A549 (cell line): ENCODE results near the gene MAPK11. TPM values are rescaled to one million over a fixed set of nuclear protein-coding genes. Genes with fewer than 3 reads are reported as not detected.
A peak's percentile ranks its signal among the peaks of the same experiment; 100 is the strongest.

Experiments
- ATAC-seq, 2 experiments: fragments of 200-7000 bp in 1 of 2; fragments of >200 bp in 1 of 2; cut with Nextera tagmentation in 1 of 2; cut with Tn5 transposase in 1 of 2; 3 replicates each; pipeline versions ENCODE4 v1.8.0 to v1.9.1; 2018 to 2020; ENCODE audit warnings: mild to moderate bottlenecking in 1 of 2, moderate library complexity in 1 of 2
- CTCF ChIA-PET: fragments of 300-600 bp; sonication (Branson Sonifier 250); formaldehyde crosslinking; extraction: SDS; loops from one replicate; lab custom pipeline; 2021; ENCODE audit warnings: antibody characterized with exemption, inconsistent platforms; lab: Yijun Ruan, JAX
- POLR2A ChIA-PET: fragments of 350-600 bp; formaldehyde crosslinking; extraction: SDS; loops from one replicate; lab custom pipeline; 2021; ENCODE audit warnings: antibody characterized with exemption, inconsistent platforms; lab: Yijun Ruan, JAX
- DNase-seq, 2 experiments: peaks; one replicate each; pipeline versions ENCODE4 v3.0.0 to v3.0.0-alpha.2; 2011 to 2016; ENCODE audit warnings: low read depth in 1 of 2, low spot score in 1 of 2
- FAIRE-seq: peaks from 2 replicates; lab custom pipeline; 2011; peaks lifted over from hg19 to GRCh38; lab: Jason Lieb, UNC
- H3K27ac ChIP-seq, 2 experiments: fragments of >200 bp; sonication (Bioruptor Twin); formaldehyde crosslinking; 3 replicates each; pipeline ENCODE4 v1.5.1; 2016 to 2017
- H3K4me1 ChIP-seq: fragments of >200 bp; sonication (Bioruptor Twin); formaldehyde crosslinking; 3 replicates; pipeline ENCODE4 v1.6.1; 2016
- H3K4me2 ChIP-seq: fragments of >200 bp; sonication (Bioruptor Twin); formaldehyde crosslinking; 3 replicates; pipeline ENCODE4 v1.6.1; 2016
- H3K4me3 ChIP-seq: fragments of >200 bp; sonication (Bioruptor Twin); formaldehyde crosslinking; 3 replicates; pipeline ENCODE4 v1.5.1; 2016
- H3K9me3 ChIP-seq: fragments of >200 bp; sonication (Bioruptor Twin); formaldehyde crosslinking; 3 replicates; pipeline ENCODE4 v1.6.1; 2016
- CBX2 ChIP-seq: fragments of 200-600 bp; sonication (generic); IDR thresholded peaks from 2 replicates; pipeline ENCODE4 v1.6.1; 2016; ENCODE audit warnings: low read depth, mild to moderate bottlenecking, borderline replicate concordance
- CBX8 ChIP-seq: fragments of 200-600 bp; sonication (generic); IDR thresholded peaks from 2 replicates; pipeline ENCODE4 v1.6.1; 2016
- EHF ChIP-seq: fragments of 250-450 bp; sonication (Bioruptor Pico); IDR thresholded peaks from 2 replicates; pipeline ENCODE4 v1.5.0; 2020; ENCODE audit warnings: mild to moderate bottlenecking
- EHMT2 ChIP-seq: fragments of 200-600 bp; sonication (generic); IDR thresholded peaks from 2 replicates; pipeline ENCODE4 v1.6.1; 2016; ENCODE audit warnings: antibody characterized with exemption, low read depth, mild to moderate bottlenecking, moderate library complexity
- ESRRA ChIP-seq: fragments of 150-350 bp; IDR thresholded peaks from 2 replicates; pipeline ENCODE4 v1.6.1; 2014; ENCODE audit warnings: mild to moderate bottlenecking, low read length, borderline replicate concordance
- FOSB ChIP-seq: fragments of 250-450 bp; sonication (Bioruptor Pico); IDR thresholded peaks from 2 replicates; pipeline ENCODE4 v1.5.0; 2020; ENCODE audit warnings: mild to moderate bottlenecking, moderate library complexity
- FOSL2 ChIP-seq, 2 experiments: fragments of 450-650 bp in 1 of 2; fragments of >200 bp in 1 of 2; sonication (Bioruptor Twin) in 1 of 2; formaldehyde crosslinking; IDR thresholded peaks; 2 replicates each; pipeline versions ENCODE4 v1.5.0 to v1.6.1; 2016 to 2020; ENCODE audit warnings: mild to moderate bottlenecking in 1 of 2, moderate library complexity in 1 of 2
- GATA3 ChIP-seq: IDR thresholded peaks from 2 replicates; pipeline ENCODE4 v1.6.1; 2012; ENCODE audit warnings: borderline replicate concordance
- HDAC2 ChIP-seq: fragments of 200-600 bp; sonication (generic); IDR thresholded peaks from 2 replicates; pipeline ENCODE4 v1.6.1; 2016
- HOXA7 ChIP-seq: fragments of 250-450 bp; sonication (Bioruptor Pico); IDR thresholded peaks from 2 replicates; pipeline ENCODE4 v1.5.0; 2020; ENCODE audit warnings: mild to moderate bottlenecking, moderate library complexity
- HOXB13 ChIP-seq: fragments of 250-450 bp; sonication (Bioruptor Pico); IDR thresholded peaks from 2 replicates; pipeline ENCODE4 v1.5.0; 2020; ENCODE audit warnings: low read depth, mild to moderate bottlenecking, moderate library complexity
- HOXB5 ChIP-seq: fragments of 250-450 bp; sonication (Bioruptor Pico); IDR thresholded peaks from 2 replicates; pipeline ENCODE4 v1.5.0; 2020; ENCODE audit warnings: mild to moderate bottlenecking, moderate library complexity
- JUN ChIP-seq, 2 experiments: fragments of >200 bp; sonication (Bioruptor Twin); formaldehyde crosslinking; IDR thresholded peaks; 2 replicates in 1 of 2; 3 replicates in 1 of 2; pipeline ENCODE4 v1.6.1; 2016 to 2017
- KDM5A ChIP-seq: fragments of 200-600 bp; sonication (generic); IDR thresholded peaks from 2 replicates; pipeline ENCODE4 v1.6.1; 2016; ENCODE audit warnings: antibody characterized with exemption, mild to moderate bottlenecking
- MAFK ChIP-seq: fragments of 450-650 bp; IDR thresholded peaks from 2 replicates; pipeline ENCODE4 v1.6.1; 2014; ENCODE audit not compliant: partially characterized antibody
- MAZ ChIP-seq: fragments of 150-350 bp; IDR thresholded peaks from 2 replicates; pipeline ENCODE4 v1.6.1; 2014; ENCODE audit warnings: antibody characterized with exemption, low read depth, low read length, borderline replicate concordance
- MYC ChIP-seq: IDR thresholded peaks from 2 replicates; pipeline ENCODE4 v1.6.1; 2012; ENCODE audit warnings: mild to moderate bottlenecking, inconsistent platforms, low read length, improper control_type of control experiment, borderline replicate concordance
- NFE2L2 ChIP-seq: fragments of 150-350 bp; conservative IDR thresholded peaks from 2 replicates; pipeline ENCODE4 v1.6.1; 2014; ENCODE audit warnings: low read length
- NPAS2 ChIP-seq: fragments of 250-450 bp; sonication (Bioruptor Pico); IDR thresholded peaks from 2 replicates; pipeline ENCODE4 v1.8.0; 2022; ENCODE audit warnings: mild to moderate bottlenecking, moderate library complexity, borderline replicate concordance
- NR3C1 ChIP-seq: fragments of >200 bp; sonication (Bioruptor Twin); formaldehyde crosslinking; IDR thresholded peaks from 3 replicates; pipeline ENCODE4 v1.6.1; 2017
- PHF8 ChIP-seq: fragments of 200-600 bp; sonication (generic); IDR thresholded peaks from 2 replicates; pipeline ENCODE4 v1.6.1; 2016; ENCODE audit warnings: low read depth, mild to moderate bottlenecking, antibody characterized with exemption, moderate library complexity, borderline replicate concordance
- POLR2A ChIP-seq: IDR thresholded peaks from 2 replicates; pipeline ENCODE4 v1.6.1; 2012; ENCODE audit warnings: mild to moderate bottlenecking, low read length
- RCOR1 ChIP-seq: fragments of 150-350 bp; IDR thresholded peaks from 2 replicates; pipeline ENCODE4 v1.6.1; 2014; ENCODE audit warnings: antibody characterized with exemption, low read length, low read depth
- RFX5 ChIP-seq: fragments of 450-650 bp; IDR thresholded peaks from 2 replicates; pipeline ENCODE4 v1.7.1; 2014; ENCODE audit warnings: antibody characterized with exemption, mild to moderate bottlenecking, moderate library complexity
- SMC3 ChIP-seq: fragments of >200 bp; sonication (Bioruptor Twin); formaldehyde crosslinking; IDR thresholded peaks from 3 replicates; pipeline ENCODE4 v1.6.1; 2018; ENCODE audit warnings: inconsistent platforms
- ZC3H11A ChIP-seq: fragments of 450-650 bp; IDR thresholded peaks from 2 replicates; pipeline ENCODE4 v1.6.1; 2014; ENCODE audit warnings: antibody characterized with exemption, mild to moderate bottlenecking
- ZFP36 ChIP-seq: fragments of 450-650 bp; IDR thresholded peaks from 2 replicates; pipeline ENCODE4 v1.6.1; 2014; ENCODE audit warnings: borderline replicate concordance; ENCODE audit not compliant: partially characterized antibody
- ZNF302 ChIP-seq: fragments of 250-450 bp; sonication (Bioruptor Pico); IDR thresholded peaks from 2 replicates; pipeline ENCODE4 v1.9.0; 2021; ENCODE audit warnings: inconsistent platforms, mild to moderate bottlenecking, moderate library complexity
- ZSCAN20 ChIP-seq: fragments of 250-450 bp; sonication (Bioruptor Pico); IDR thresholded peaks from 2 replicates; pipeline ENCODE4 v1.8.0; 2022; ENCODE audit warnings: mild to moderate bottlenecking, moderate library complexity
- WGBS: methylation state at CpG from one replicate; pipeline ENCODE4 v1.1.6; 2017; ENCODE audit errors: missing lambda C conversion rate; 5-methylcytosine and 5-hydroxymethylcytosine counted together
- polyA plus RNA-seq, 4 experiments: library from polyadenylated mRNA; depleted of rRNA in 3 of 4; stranded (reverse); fragments of >200 nt; fragmentation: RNase III in 1 of 4; extraction: RNeasy Plus Mini Kit Qiagen cat#74134 plus additional on column Dnase treatment in 1 of 4; gene quantifications; 2 replicates in 3 of 4; 3 replicates in 1 of 4; pipeline ENCODE4 v1.2.3, GENCODE V29; 2011 to 2017
- TF ChIP-seq, protein P1 (sequence below): fragments of 250-450 bp; sonication (Bioruptor Pico); IDR thresholded peaks from 2 replicates; pipeline ENCODE4 v1.5.0; 2021; ENCODE audit warnings: mild to moderate bottlenecking, moderate library complexity, borderline replicate concordance
- TF ChIP-seq, protein P2 (sequence below): fragments of 450-650 bp; IDR thresholded peaks from 2 replicates; pipeline ENCODE4 v1.6.1; 2014; ENCODE audit warnings: antibody characterized with exemption
- TF ChIP-seq, protein P3 (sequence below): IDR thresholded peaks from 2 replicates; pipeline ENCODE4 v1.6.1; 2012
- TF ChIP-seq, protein P4 (sequence below): fragments of >200 bp; sonication (Bioruptor Twin); formaldehyde crosslinking; IDR thresholded peaks from 3 replicates; pipeline ENCODE4 v1.6.1; 2016
- TF ChIP-seq, protein P5 (sequence below): fragments of 150-350 bp; IDR thresholded peaks from 2 replicates; pipeline ENCODE4 v1.6.1; 2014; ENCODE audit warnings: low read depth, mild to moderate bottlenecking, low read length

The MAPK11 gene
- polyA plus RNA-seq, 2 of the 4 experiments (the other 2 are of a cell fraction), result 1.6 to 5.5 TPM

DNA sequence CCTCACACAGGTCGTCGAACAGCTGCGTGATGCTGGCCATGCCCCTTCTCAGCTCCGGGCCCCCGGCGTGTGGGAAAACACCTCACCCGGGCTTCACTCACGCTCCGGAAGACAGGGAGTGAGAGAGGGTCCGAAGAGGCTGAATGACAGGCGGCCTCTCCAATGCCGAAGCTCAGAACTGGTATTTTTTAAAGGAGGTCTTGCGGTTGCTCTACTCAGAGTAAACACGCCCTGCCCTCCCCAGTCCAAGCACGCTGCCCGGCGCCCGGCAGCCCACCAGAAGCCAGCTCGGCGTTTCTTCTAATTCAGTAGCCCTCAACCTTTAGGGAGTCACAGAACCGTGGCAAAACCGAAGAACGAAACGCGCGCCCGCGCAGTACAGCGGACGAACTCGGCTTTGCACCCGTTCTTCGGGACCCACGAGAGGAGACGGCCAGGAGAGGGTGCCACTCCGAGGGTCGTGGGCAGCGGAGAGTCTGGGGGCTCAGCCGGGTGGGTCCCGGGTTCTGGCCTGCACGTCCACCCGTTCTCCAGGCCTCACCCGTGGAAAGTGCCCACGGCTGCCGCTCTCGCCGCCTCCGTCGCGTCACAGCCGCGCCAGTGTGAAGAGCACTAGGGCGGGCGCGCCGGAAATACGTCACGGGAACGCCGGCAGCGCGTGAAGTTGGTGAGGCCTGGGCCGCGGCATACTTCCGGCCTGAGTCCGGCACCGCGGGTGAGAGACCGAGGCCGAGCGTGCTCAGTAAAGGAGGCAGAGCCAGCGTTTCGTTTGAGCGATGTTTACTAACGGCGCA, 25.6 kb downstream of the MAPK11 start, which contains the start of gene TUBGCP6 (continued):
- TF ChIP-seq, protein P1, sequence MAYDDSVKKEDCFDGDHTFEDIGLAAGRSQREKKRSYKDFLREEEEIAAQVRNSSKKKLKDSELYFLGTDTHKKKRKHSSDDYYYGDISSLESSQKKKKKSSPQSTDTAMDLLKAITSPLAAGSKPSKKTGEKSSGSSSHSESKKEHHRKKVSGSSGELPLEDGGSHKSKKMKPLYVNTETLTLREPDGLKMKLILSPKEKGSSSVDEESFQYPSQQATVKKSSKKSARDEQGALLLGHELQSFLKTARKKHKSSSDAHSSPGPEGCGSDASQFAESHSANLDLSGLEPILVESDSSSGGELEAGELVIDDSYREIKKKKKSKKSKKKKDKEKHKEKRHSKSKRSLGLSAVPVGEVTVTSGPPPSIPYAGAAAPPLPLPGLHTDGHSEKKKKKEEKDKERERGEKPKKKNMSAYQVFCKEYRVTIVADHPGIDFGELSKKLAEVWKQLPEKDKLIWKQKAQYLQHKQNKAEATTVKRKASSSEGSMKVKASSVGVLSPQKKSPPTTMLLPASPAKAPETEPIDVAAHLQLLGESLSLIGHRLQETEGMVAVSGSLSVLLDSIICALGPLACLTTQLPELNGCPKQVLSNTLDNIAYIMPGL (CRISPR knock-in tag), result no peak
- TF ChIP-seq MAFK, result no peak
- TF ChIP-seq HOXB13, result no peak
- TF ChIP-seq, protein P2, sequence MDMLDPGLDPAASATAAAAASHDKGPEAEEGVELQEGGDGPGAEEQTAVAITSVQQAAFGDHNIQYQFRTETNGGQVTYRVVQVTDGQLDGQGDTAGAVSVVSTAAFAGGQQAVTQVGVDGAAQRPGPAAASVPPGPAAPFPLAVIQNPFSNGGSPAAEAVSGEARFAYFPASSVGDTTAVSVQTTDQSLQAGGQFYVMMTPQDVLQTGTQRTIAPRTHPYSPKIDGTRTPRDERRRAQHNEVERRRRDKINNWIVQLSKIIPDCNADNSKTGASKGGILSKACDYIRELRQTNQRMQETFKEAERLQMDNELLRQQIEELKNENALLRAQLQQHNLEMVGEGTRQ, result 0 out of 2 replicates have a peak, but pooled peaks have one; percentile 5
- TF ChIP-seq KDM5A, result peak; percentile 66
- no peak for TF ChIP-seq HOXA7 (CRISPR knock-in tag)
- TF ChIP-seq NFE2L2, result no peak
- no peak for TF ChIP-seq CBX8
- TF ChIP-seq CBX2, result no peak
- no peak for TF ChIP-seq ZNF302 (CRISPR knock-in tag)
- TF ChIP-seq ZSCAN20 (CRISPR knock-in tag), result no peak
- TF ChIP-seq HOXB5, result no peak
- no peak for TF ChIP-seq FOSL2 (IDR thresholded peaks at IDR 0.05)
- TF ChIP-seq FOSL2 (CRISPR knock-in tag; IDR thresholded peaks at IDR 0.05), result no peak
- TF ChIP-seq ESRRA, result no peak
- no peak for TF ChIP-seq NPAS2 (CRISPR knock-in tag)
- TF ChIP-seq ZC3H11A, result no peak
- TF ChIP-seq HDAC2, result no peak
- no peak for TF ChIP-seq RCOR1
- TF ChIP-seq PHF8, result peak; percentile 34; the same call in 1 of the 2 replicates
- no peak for TF ChIP-seq EHF (CRISPR knock-in tag)
- TF ChIP-seq POLR2A, result peak; percentile 56
- no peak for TF ChIP-seq ZFP36
- TF ChIP-seq NR3C1, result no peak
- TF ChIP-seq, protein P3, sequence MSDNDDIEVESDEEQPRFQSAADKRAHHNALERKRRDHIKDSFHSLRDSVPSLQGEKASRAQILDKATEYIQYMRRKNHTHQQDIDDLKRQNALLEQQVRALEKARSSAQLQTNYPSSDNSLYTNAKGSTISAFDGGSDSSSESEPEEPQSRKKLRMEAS, result peak; percentile 93

DNA sequence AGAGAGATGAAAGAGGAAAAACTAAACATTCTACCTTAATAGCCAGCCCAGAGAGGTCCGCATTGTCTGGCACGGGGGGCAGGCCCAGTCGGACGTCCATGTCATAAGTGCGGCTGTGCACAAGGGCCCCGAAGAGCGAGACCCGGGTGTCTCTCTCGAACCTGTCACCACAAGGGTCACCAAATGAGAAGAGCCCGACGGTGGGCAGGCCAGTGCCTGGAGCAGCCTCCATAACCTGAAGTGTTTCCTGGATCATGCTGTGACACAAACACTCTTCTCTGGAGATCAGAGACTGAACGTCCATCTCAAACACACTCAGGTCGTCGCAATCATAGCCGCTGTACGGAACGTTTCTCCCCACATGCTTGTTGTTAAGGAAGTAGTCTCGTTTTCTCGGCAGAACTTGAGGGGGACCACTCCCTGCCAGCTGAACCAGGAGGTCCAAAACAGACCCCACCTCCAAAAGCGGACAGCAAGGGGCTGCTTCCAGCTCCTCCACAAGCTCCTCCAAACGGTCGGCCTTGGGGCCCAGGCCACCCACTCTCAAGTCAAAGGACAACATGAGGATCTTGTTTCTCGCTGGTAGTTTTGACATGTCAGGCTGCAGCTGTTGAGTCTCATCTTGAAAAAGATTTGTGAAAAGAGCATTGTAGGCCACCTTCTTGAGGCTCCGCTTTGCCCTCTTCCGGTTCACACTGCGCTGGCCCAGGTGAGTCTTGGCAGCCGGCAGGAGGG, 26.3 kb downstream of the MAPK11 start:
- 17% methylated on average over 27 of the region's 27 CpGs for WGBS
- Histone ChIP-seq H3K4me2 (peak overlapping the region; percentile 98), H3K9me3 (no peaks in the 10 kb centered on the region), H3K27ac (peak overlapping the region; percentile 88 to 96), H3K4me1 (peaks cover 21% of the 10 kb centered on the region; the same call in 2 of the 3 replicates), H3K4me3 (peak overlapping the region; percentile 97)
- ChIA-PET POLR2A (no interaction called here), CTCF (interaction anchor here (0.7 to 2.0 kb wide), 6 partner anchors 8 to 377 kb away, joined by 3 to 5 read pairs (median 3); no protein-coding TSS in a partner anchor)
- FAIRE-seq (no peak), DNase-seq (no peak), ATAC-seq (no peak; a peak in 2 of 6 replicates)
- TF ChIP-seq JUN (IDR thresholded peaks at IDR 0.05) (no peak), GATA3 (no peak), MAZ (no peak), FOSL2 (IDR thresholded peaks at IDR 0.05) (no peak), FOSL2 (CRISPR knock-in tag; IDR thresholded peaks at IDR 0.05) (no peak), NPAS2 (CRISPR knock-in tag) (no peak), ESRRA (no peak), PHF8 (no peak), FOSB (no peak), SMC3 (no peak), EHMT2 (no peak), RFX5 (no peak), HOXB13 (no peak), MYC (no peak)
- TF ChIP-seq, protein P4, sequence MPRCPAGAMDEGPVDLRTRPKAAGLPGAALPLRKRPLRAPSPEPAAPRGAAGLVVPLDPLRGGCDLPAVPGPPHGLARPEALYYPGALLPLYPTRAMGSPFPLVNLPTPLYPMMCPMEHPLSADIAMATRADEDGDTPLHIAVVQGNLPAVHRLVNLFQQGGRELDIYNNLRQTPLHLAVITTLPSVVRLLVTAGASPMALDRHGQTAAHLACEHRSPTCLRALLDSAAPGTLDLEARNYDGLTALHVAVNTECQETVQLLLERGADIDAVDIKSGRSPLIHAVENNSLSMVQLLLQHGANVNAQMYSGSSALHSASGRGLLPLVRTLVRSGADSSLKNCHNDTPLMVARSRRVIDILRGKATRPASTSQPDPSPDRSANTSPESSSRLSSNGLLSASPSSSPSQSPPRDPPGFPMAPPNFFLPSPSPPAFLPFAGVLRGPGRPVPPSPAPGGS, result no peak
- TF ChIP-seq, protein P5, sequence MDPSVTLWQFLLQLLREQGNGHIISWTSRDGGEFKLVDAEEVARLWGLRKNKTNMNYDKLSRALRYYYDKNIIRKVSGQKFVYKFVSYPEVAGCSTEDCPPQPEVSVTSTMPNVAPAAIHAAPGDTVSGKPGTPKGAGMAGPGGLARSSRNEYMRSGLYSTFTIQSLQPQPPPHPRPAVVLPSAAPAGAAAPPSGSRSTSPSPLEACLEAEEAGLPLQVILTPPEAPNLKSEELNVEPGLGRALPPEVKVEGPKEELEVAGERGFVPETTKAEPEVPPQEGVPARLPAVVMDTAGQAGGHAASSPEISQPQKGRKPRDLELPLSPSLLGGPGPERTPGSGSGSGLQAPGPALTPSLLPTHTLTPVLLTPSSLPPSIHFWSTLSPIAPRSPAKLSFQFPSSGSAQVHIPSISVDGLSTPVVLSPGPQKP, result no peak
